Hepatocyte (in vitro differentiated cells): ENCODE results near the gene ACVR1.

Experiments
- CTCF ChIP-seq: fragments of 200-600 bp; sonication (generic); IDR thresholded peaks from 2 replicates; pipeline ENCODE4 v1.5.1; 2016; ENCODE audit warnings: antibody characterized with exemption, mild to moderate bottlenecking; ENCODE audit not compliant: poor library complexity
- EZH2 ChIP-seq: fragments of 200-600 bp; sonication (generic); IDR thresholded peaks from 2 replicates; pipeline ENCODE4 v1.6.1; 2016; ENCODE audit warnings: antibody characterized with exemption, mild to moderate bottlenecking, borderline replicate concordance
- EZH2phosphoT487 ChIP-seq: fragments of 200-600 bp; sonication (generic); IDR thresholded peaks from one replicate; pipeline ENCODE4 v1.6.1; 2018; ENCODE audit warnings: antibody characterized with exemption, mild to moderate bottlenecking, low read depth, moderate library complexity; ENCODE audit not compliant: unreplicated experiment, severe bottlenecking

GRCh38 chr2:157919181-157919580 is 43.1 kb upstream of the ACVR1 start:
- no peak for TF ChIP-seq CTCF
- no peak for TF ChIP-seq EZH2
- no peak for TF ChIP-seq EZH2phosphoT487
